Measurements from ENCODE around the gene STIMATE. TPM values are rescaled to one million over a fixed set of nuclear protein-coding genes. Genes with fewer than 3 reads are reported as not detected.

The STIMATE gene
- total RNA-seq, 1 donor from 2014 or later, result 7.9 TPM

GRCh38 chr3:52843108-52843865 lies 54.1 kb downstream of the STIMATE start:
- no peak overlapping the region for H3K4me3 ChIP-seq (ENCODE audit: low read depth, low read length)
- FAIRE-seq (no peak), DNase-seq (ENCODE audit: low read depth) (peak; percentile 20)
- no peaks in the 10 kb centered on the region for H3K27me3 ChIP-seq (ENCODE audit: control insufficient read depth, insufficient read depth, low read length)
- no peak for TF ChIP-seq CTCF (IDR thresholded peaks at IDR 0.05; ENCODE audit: insufficient read depth, low read length, severe bottlenecking)
- H3K36me3 ChIP-seq (ENCODE audit: control insufficient read depth, insufficient read depth, low read length), result peaks cover 7% of the 10 kb centered on the region

GRCh38 chr3:52842424-52842823 lies 54.9 kb downstream of the STIMATE start:
- no peak for FAIRE-seq
- Histone ChIP-seq H3K36me3 (ENCODE audit: control insufficient read depth, insufficient read depth, low read length) (peaks cover 7% of the 10 kb centered on the region), H3K27me3 (ENCODE audit: control insufficient read depth, insufficient read depth, low read length) (no peaks in the 10 kb centered on the region), H3K4me3 (ENCODE audit: low read depth, low read length) (no peak overlapping the region)
- no peak for TF ChIP-seq CTCF (IDR thresholded peaks at IDR 0.05; ENCODE audit: insufficient read depth, low read length, severe bottlenecking)
- DNase-seq (ENCODE audit: low read depth), result no peak

- H3K27me3 ChIP-seq (ENCODE audit: control insufficient read depth, insufficient read depth, low read length), result no peaks in the 10 kb centered on the region
- no peak overlapping the region for H3K4me3 ChIP-seq (ENCODE audit: low read depth, low read length)
- DNase-seq (ENCODE audit: low read depth), result no peak
- peaks cover 7% of the 10 kb centered on the region for H3K36me3 ChIP-seq (ENCODE audit: control insufficient read depth, insufficient read depth, low read length)
- TF ChIP-seq CTCF (IDR thresholded peaks at IDR 0.05; ENCODE audit: insufficient read depth, low read length, severe bottlenecking), result no peak
- FAIRE-seq, result no peak
Measured at GRCh38 chr3:52841981-52842340, 55.4 kb downstream of the STIMATE start.

GRCh38 chr3:52841211-52841980 lies 56.0 kb downstream of the STIMATE start:
- Histone ChIP-seq H3K27me3 (ENCODE audit: control insufficient read depth, insufficient read depth, low read length) (no peaks in the 10 kb centered on the region), H3K4me3 (ENCODE audit: low read depth, low read length) (no peak overlapping the region), H3K36me3 (ENCODE audit: control insufficient read depth, insufficient read depth, low read length) (peaks cover 7% of the 10 kb centered on the region)
- TF ChIP-seq CTCF (IDR thresholded peaks at IDR 0.05; ENCODE audit: insufficient read depth, low read length, severe bottlenecking), result no peak
- no peak for FAIRE-seq
- no peak for DNase-seq (ENCODE audit: low read depth)

GRCh38 chr3:52839892-52840545 lies 57.3 kb downstream of the STIMATE start:
- DNase-seq (ENCODE audit: low read depth), result no peak
- Histone ChIP-seq H3K4me3 (ENCODE audit: low read depth, low read length) (no peak overlapping the region), H3K36me3 (ENCODE audit: control insufficient read depth, insufficient read depth, low read length) (peaks cover 7% of the 10 kb centered on the region), H3K27me3 (ENCODE audit: control insufficient read depth, insufficient read depth, low read length) (no peaks in the 10 kb centered on the region)
- TF ChIP-seq CTCF (IDR thresholded peaks at IDR 0.05; ENCODE audit: insufficient read depth, low read length, severe bottlenecking), result no peak
- no peak for FAIRE-seq
